ENCODE measurements around the gene HOXD3. TPM values are rescaled to one million over a fixed set of nuclear protein-coding genes. Genes with fewer than 3 reads are reported as not detected.

HOXD3 gene
- total RNA-seq, 1 donor, result 0.09 TPM

- DNase-seq (ENCODE audit: low read depth), result no peak
- no peak for TF ChIP-seq CTCF (IDR thresholded peaks at IDR 0.05; ENCODE audit: insufficient read depth, low read length)
- no peak overlapping the region for H3K4me3 ChIP-seq (ENCODE audit: low read depth, low read length)
These were observed 27.6 kb downstream of the HOXD3 start for GRCh38 chr2:176184749-176185148.

GRCh38 chr2:176186024-176186423, 28.9 kb downstream of the HOXD3 start:
- TF ChIP-seq CTCF (IDR thresholded peaks at IDR 0.05; ENCODE audit: insufficient read depth, low read length), result no peak
- no peak overlapping the region for H3K4me3 ChIP-seq (ENCODE audit: low read depth, low read length)
- no peak for DNase-seq (ENCODE audit: low read depth)

- no peak for TF ChIP-seq CTCF (IDR thresholded peaks at IDR 0.05; ENCODE audit: insufficient read depth, low read length)
- peak overlapping the region; percentile 57 for H3K4me3 ChIP-seq (ENCODE audit: low read depth, low read length)
- no peak for DNase-seq (ENCODE audit: low read depth)
These were observed 30.2 kb downstream of the HOXD3 start for GRCh38 chr2:176187200-176187898.

- no peak for TF ChIP-seq CTCF (IDR thresholded peaks at IDR 0.05; ENCODE audit: insufficient read depth, low read length)
- DNase-seq (ENCODE audit: low read depth), result peak; percentile 5
- H3K4me3 ChIP-seq (ENCODE audit: low read depth, low read length), result peak within 1 kb of the TSS; percentile 57
These were observed 31.0 kb downstream of the HOXD3 start, which contains the start of gene HOXD1 for GRCh38 chr2:176187899-176188773. Gene HOXD1, plus strand, starts transcription at chr2:176188668. Its CDS starts 134 bp downstream, at chr2:176188802.

- peak overlapping the region; percentile 42 for H3K4me3 ChIP-seq (ENCODE audit: low read depth, low read length)
- TF ChIP-seq CTCF (IDR thresholded peaks at IDR 0.05; ENCODE audit: insufficient read depth, low read length), result no peak
- no peak for DNase-seq (ENCODE audit: low read depth)
These were observed 31.9 kb downstream of the HOXD3 start for GRCh38 chr2:176188774-176189680.
